ENCODE results near the gene MOB1A. TPM values are rescaled to one million over a fixed set of nuclear protein-coding genes. Genes with fewer than 3 reads are reported as not detected.
A peak's percentile ranks its signal among the peaks of the same experiment; 100 is the strongest.

Gene MOB1A
- total and polyA plus RNA-seq, 2 of the 13 experiments (the other 11 are each of a cell fraction or from before 2014, with no cell fraction given): 48.2 to 139 TPM

DNA sequence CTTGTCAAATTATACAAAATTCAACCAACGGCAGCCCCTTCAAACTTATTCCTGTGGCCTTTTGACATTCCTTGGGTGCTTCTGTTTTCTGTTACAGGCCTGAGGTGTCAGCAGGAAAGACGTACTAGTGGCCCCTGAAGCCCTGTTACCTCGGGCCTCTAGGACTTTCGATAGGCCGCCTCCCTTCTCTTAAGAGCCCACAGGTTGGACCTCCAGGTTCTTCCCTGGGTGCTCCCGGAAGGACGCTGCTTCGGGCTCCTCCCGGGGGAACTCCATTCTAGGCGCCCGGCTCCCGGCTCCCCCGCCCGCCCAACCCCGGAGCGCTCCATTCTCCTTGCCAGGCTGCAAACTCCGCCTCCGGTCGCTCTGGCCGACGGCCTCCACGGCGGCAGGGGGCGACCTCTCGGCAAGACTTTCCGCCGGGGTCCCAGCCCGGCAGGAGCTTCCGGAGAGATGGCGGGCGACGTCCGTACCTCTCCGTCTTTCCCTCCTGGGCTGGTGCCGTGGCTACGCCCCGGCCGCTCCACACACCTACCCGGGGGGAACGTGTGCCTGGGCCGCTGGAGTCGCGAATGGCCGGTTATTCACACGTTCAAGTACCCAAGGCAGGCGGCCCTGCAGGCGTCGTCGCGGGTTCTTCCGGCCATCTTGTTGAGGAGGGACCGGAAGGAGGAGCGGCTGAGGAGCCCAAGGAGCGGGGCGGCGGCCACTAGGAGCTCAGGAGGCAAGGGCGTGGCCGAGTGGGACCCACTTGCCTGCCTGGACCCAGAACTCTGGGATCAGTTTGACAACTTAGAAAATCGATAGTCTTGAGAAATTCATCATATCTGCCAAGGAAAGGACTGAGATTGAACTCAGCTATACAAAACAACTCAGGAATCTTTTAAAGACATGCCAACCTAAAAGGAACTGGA, 58.5 kb downstream of the MOB1A start:
- 3% methylated on average over 50 of the region's 59 CpGs for WGBS (ENCODE audit: low lambda C conversion rate)
- H2AFZ ChIP-seq (ENCODE audit: low read length): peak overlapping the region; percentile 80
- peaks cover 14% of the 10 kb centered on the region for H3K4me1 ChIP-seq (ENCODE audit: insufficient read depth, low read length)
- H3K9ac ChIP-seq (ENCODE audit: insufficient read depth, low read depth, low read length): peak overlapping the region; percentile 77
- H3K27me3 ChIP-seq (ENCODE audit: control insufficient read depth in 1 of 2, insufficient read depth in 2 of 2, low read length in 2 of 2): no peaks in the 10 kb centered on the region
- no peaks in the 10 kb centered on the region for H4K20me1 ChIP-seq (ENCODE audit: insufficient read depth, low read length)
- POLR2A ChIA-PET: interaction anchor here (0.6 to 1.7 kb wide), 37 partner anchors 13 to 886 kb away, joined by 3 to 29 read pairs (median 4); partner anchors contain the start of genes BOLA3, CCT7, DGUOK and DQX1
- DNase-seq (ENCODE audit: low spot score): peak; percentile 78
- H3K79me2 ChIP-seq (ENCODE audit: insufficient read depth, low read length): no peaks in the 10 kb centered on the region
- H3K4me3 ChIP-seq (replicated peaks in 1 of 3; ENCODE audit: insufficient read depth in 1 of 3, low read depth in 2 of 3, low read length in 3 of 3): peak overlapping the region; percentile 79 to 91 (median 91)
- H3K9me3 ChIP-seq (ENCODE audit: low read length): peaks cover 22% of the 10 kb centered on the region
- no peak for FAIRE-seq
- intact Hi-C loops (cut with micrococcal nuclease; ENCODE audit: unreplicated experiment): loop anchor here (2.0 to 10.0 kb wide), 2 partner anchors 27 to 195 kb away; partner anchors contain the start of genes BOLA3 and DGUOK
- H3K36me3 ChIP-seq (replicated peaks in 1 of 2; ENCODE audit: control insufficient read depth in 1 of 2, insufficient read depth in 2 of 2, low read length in 2 of 2): no peaks in the 10 kb centered on the region
- CTCF ChIA-PET (ENCODE audit: low intra/inter-chr PET ratio, low total read pairs): interaction anchor here (1.4 to 1.6 kb wide), 2 partner anchors 28 to 297 kb away, joined by 3 to 10 read pairs; partner anchors contain the start of gene BOLA3
- peak overlapping the region; percentile 83 for H3K27ac ChIP-seq (ENCODE audit: extremely low read length, insufficient read depth, low read length)
- ATAC-seq: peak; percentile 99
- in situ Hi-C loops (cut with HindIII; ENCODE audit: extremely low pct_ligation_motif_present, low pct_unique_long_range_greater_than_20kb): no loop called here
- H3K4me2 ChIP-seq (ENCODE audit: low read depth, low read length): peak overlapping the region; percentile 85
- TSS peak; percentile 84 for BruUV-seq (replicated peaks)
- peak; percentile 58; the same call in 1 of the 2 replicates for TF ChIP-seq NFE2L1 (CRISPR knock-in tag; IDR thresholded peaks at IDR 0.05; ENCODE audit: borderline replicate concordance)
- no peak for TF ChIP-seq PRMT3 (CRISPR knock-in tag; IDR thresholded peaks at IDR 0.05; ENCODE audit: borderline replicate concordance, low read depth)
- peak in 1 of 2 experiments; percentile 98; a peak in 2 of 4 replicates for TF ChIP-seq KLF16 (CRISPR knock-in tag; IDR thresholded peaks at IDR 0.05)
- TF ChIP-seq SIX4 (CRISPR knock-in tag; IDR thresholded peaks at IDR 0.05): peak; percentile 51
- TF ChIP-seq XRCC5 (optimal IDR thresholded peaks at IDR 0.05; ENCODE audit: low read length): peak; percentile 95
- TF ChIP-seq SIN3A (IDR thresholded peaks at IDR 0.05; ENCODE audit: borderline replicate concordance, low read depth, low read length): peak; percentile 69; the same call in 1 of the 2 replicates
- peak; percentile 89 for TF ChIP-seq ZNF891 (CRISPR knock-in tag; IDR thresholded peaks at IDR 0.05)
- TF ChIP-seq FOXK2 (IDR thresholded peaks at IDR 0.05): no peak
- TF ChIP-seq, protein P1, sequence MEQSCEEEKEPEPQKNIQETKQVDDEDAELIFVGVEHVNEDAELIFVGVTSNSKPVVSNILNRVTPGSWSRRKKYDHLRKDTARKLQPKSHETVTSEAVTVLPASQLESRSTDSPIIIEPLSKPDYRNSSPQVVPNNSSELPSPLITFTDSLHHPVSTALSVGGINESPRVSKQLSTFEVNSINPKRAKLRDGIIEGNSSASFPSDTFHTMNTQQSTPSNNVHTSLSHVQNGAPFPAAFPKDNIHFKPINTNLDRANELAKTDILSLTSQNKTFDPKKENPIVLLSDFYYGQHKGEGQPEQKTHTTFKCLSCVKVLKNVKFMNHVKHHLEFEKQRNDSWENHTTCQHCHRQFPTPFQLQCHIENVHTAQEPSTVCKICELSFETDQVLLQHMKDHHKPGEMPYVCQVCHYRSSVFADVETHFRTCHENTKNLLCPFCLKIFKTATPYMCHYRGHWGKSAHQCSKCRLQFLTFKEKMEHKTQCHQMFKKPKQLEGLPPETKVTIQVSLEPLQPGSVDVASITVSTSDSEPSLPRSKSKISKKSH (CRISPR knock-in tag; IDR thresholded peaks at IDR 0.05; ENCODE audit: borderline replicate concordance): peak; percentile 97
- peak; percentile 88 for TF ChIP-seq RXRA (CRISPR knock-in tag; IDR thresholded peaks at IDR 0.05)
- TF ChIP-seq, protein P2, sequence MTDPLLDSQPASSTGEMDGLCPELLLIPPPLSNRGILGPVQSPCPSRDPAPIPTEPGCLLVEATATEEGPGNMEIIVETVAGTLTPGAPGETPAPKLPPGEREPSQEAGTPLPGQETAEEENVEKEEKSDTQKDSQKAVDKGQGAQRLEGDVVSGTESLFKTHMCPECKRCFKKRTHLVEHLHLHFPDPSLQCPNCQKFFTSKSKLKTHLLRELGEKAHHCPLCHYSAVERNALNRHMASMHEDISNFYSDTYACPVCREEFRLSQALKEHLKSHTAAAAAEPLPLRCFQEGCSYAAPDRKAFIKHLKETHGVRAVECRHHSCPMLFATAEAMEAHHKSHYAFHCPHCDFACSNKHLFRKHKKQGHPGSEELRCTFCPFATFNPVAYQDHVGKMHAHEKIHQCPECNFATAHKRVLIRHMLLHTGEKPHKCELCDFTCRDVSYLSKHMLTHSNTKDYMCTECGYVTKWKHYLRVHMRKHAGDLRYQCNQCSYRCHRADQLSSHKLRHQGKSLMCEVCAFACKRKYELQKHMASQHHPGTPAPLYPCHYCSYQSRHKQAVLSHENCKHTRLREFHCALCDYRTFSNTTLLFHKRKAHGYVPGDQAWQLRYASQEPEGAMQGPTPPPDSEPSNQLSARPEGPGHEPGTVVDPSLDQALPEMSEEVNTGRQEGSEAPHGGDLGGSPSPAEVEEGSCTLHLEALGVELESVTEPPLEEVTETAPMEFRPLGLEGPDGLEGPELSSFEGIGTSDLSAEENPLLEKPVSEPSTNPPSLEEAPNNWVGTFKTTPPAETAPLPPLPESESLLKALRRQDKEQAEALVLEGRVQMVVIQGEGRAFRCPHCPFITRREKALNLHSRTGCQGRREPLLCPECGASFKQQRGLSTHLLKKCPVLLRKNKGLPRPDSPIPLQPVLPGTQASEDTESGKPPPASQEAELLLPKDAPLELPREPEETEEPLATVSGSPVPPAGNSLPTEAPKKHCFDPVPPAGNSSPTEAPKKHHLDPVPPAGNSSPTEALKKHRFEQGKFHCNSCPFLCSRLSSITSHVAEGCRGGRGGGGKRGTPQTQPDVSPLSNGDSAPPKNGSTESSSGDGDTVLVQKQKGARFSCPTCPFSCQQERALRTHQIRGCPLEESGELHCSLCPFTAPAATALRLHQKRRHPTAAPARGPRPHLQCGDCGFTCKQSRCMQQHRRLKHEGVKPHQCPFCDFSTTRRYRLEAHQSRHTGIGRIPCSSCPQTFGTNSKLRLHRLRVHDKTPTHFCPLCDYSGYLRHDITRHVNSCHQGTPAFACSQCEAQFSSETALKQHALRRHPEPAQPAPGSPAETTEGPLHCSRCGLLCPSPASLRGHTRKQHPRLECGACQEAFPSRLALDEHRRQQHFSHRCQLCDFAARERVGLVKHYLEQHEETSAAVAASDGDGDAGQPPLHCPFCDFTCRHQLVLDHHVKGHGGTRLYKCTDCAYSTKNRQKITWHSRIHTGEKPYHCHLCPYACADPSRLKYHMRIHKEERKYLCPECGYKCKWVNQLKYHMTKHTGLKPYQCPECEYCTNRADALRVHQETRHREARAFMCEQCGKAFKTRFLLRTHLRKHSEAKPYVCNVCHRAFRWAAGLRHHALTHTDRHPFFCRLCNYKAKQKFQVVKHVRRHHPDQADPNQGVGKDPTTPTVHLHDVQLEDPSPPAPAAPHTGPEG (CRISPR knock-in tag; IDR thresholded peaks at IDR 0.05): no peak; the same call in 1 of the 2 replicates
- peak; percentile 97 for TF ChIP-seq ERF (CRISPR knock-in tag; IDR thresholded peaks at IDR 0.05)
- TF ChIP-seq MAFK (conservative IDR thresholded peaks at IDR 0.05 in 1 of 2, IDR thresholded peaks at IDR 0.05 in 1 of 2; ENCODE audit: low read length in 2 of 2): no peak
- peak; percentile 95 for TF ChIP-seq SALL1 (CRISPR knock-in tag; IDR thresholded peaks at IDR 0.05)
- TF ChIP-seq ARNT2 (CRISPR knock-in tag; IDR thresholded peaks at IDR 0.05; ENCODE audit: low read depth): peak; percentile 75
- TF ChIP-seq MEIS1 (CRISPR knock-in tag; IDR thresholded peaks at IDR 0.05; ENCODE audit: borderline replicate concordance): no peak
